Right ventricle myocardium inferior (tissue), 1 donor: ENCODE measurements around the gene CDH13. TPM values are rescaled to one million over a fixed set of nuclear protein-coding genes. Genes with fewer than 3 reads are reported as not detected.

Experiments
- ATAC-seq: fragments of 200-7000 bp; cut with Tn5 transposase; one replicate; pipeline ENCODE4 v1.9.1; 2020; ENCODE audit warnings: mild to moderate bottlenecking, moderate library complexity
- DNase-seq: peaks from one replicate; pipeline ENCODE4 v3.0.0; 2021; ENCODE audit errors: missing footprints
- intact Hi-C: fragments of 100-400 bp; cut with DNase I; formaldehyde crosslinking; loops from one replicate; pipeline ENCODE4 v1.11.0; 2022
- total RNA-seq: library from RNA; stranded (reverse); fragmentation: NEBNext Ultra II Directional; extraction: Animal tissue kit (Norgen Biotek cat#: 25700); gene quantifications from one replicate; pipeline ENCODE4 v1.2.1, GENCODE V29; 2021
- donor health status: DM: no; HTN: yes; CAD: no; lungs with severe emphysema.

Gene CDH13
- total RNA-seq, 1 donor from 2014 or later: 173 TPM

DNA sequence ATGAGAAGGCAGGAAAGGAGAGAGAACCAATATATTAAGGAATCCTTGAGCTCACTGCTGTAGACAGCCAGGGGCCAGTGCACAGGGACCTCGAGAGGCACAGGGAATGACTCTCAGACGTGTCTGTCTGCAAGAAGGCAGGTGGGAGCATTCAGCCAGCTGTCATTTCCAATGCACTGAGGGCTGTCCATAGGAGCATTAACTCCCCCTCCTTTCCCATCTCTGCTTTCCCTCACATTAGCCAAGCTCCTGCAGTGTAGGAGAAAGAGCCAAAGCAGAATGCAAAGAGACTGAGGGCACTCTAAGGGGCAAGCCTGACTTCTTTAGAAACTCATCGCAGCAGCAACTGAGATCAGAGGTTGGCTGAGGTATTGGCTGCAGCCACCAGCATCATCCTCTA, 218.3 kb downstream of the CDH13 start:
- DNase-seq (no peak), ATAC-seq (no peak)
- intact Hi-C loops: loop anchor here (5.0 kb wide), 1 partner anchor 218 kb away; the partner anchor contains the start of gene CDH13

- ATAC-seq (no peak), DNase-seq (no peak)
- intact Hi-C loops: loop anchor here (5.0 kb wide), 1 partner anchor 220 kb away; the partner anchor contains the start of gene CDH13
These were observed 220.0 kb downstream of the CDH13 start for GRCh38 chr16:82846806-82847205.

GRCh38 chr16:82848013-82848412, 221.2 kb downstream of the CDH13 start:
- ATAC-seq (peak; percentile 43), DNase-seq (no peak)
- intact Hi-C loops: loop anchor here (5.0 kb wide), 1 partner anchor 221 kb away; the partner anchor contains the start of gene CDH13

DNA sequence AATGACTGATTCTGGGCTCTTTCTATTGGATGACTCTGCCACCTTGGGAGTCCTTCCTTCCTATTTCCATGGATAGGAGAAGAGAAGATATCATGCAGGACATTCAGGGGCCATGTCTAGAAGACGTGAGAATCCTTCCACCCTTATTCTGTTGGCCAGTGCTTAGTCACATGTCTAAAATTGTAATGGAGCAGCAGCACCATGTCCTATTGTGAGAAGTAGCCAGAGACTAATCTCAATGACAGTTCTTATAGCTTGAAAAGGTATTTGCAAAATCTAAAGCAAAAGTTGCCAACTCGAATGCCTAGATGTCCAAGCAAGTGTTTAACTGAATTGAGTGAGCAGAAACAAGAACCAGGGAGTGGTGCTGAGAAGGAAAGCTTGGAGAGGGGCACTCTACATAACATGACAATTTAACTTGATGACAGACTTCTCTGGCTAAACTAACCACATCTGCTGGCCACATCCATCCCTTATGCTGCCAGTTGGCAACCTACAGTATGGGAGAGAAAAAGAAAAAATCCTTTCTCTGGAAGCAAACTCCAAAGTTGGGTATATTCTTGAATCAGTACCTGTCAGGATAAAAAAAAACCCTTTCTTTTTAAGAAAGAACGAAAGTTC, 225.7 kb downstream of the CDH13 start:
- ATAC-seq (peak; percentile 89), DNase-seq (no peak)
- intact Hi-C loops: loop anchor here (5.0 kb wide), 1 partner anchor 90 kb away; no protein-coding TSS in a partner anchor

DNA sequence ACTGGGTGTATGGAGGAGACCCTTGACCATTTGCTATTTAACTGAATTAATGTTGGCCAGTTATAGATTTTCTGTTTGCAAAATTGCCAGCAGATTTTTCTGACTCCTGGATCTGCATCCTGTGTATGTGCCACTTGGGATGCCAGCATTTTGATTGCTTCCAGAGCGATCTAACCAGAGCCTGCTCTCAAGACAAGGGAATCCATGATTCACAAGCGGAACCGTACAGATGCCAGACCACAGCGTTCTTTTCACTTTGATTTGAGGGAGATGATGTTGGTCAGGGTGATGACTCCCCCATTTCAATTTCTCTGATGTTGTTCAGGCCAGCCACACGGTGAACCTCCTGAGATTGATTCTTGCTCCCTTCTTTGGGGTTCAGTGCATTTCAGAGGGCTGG, 228.7 kb downstream of the CDH13 start:
- intact Hi-C loops: no loop called here
- no peak for DNase-seq
- ATAC-seq: no peak

DNA sequence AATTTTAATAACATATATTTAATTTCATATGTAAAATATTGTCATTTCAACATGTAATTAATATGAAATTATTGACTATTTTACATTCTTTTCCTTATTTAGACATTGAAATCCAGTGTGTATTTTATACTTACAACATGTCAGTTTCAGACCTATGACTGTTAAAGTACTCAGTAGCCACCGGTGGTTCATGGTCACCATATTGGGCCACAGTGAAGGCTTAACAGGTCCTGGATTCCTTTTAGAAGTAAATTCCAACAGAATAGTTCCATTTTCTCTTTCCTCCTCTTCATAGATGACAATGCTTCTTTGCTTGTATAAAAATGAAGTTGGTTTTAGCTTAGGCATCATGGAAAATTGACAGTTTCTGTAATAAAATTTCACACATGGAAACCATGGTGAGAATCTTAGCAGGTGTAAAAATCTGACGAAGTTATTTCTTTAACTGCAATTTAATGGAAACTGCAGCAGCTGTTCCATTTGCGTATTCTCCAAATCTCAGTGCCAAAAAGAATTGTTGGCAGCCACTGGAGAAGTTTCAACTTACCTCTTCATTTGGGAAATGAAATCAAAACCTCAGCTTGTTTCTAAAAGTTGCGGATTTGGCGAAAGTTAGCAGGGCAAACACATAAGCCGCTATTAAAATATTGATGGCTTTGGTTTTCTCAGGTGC, 231.1 kb downstream of the CDH13 start:
- DNase-seq (no peak), ATAC-seq (no peak)
- intact Hi-C loops: no loop called here

DNA sequence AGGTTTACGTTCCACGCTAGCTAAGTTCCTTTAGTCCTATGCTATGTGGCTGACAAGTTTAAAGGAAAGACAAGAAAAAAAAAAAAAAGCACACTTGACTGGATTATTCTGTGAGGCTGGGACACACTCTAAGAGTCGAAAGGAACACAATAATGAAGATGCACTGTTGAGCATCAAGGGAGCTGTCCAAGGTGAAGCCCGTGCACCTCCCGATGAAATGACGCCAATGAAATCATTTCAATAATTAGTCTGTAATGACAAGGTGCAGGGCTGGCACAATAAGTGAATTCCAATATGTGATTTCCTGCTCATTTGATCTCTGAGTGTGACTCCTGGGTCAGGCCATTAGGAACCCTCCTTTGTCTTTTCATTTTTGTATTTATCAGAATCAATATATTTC, 232.9 kb downstream of the CDH13 start:
- ATAC-seq (no peak), DNase-seq (no peak)
- intact Hi-C loops: no loop called here

GRCh38 chr16:82860071-82860470, 233.3 kb downstream of the CDH13 start:
- intact Hi-C loops: no loop called here
- ATAC-seq (no peak), DNase-seq (no peak)

- no peak for ATAC-seq
- intact Hi-C loops: no loop called here
- no peak for DNase-seq
These were observed 235.3 kb downstream of the CDH13 start for GRCh38 chr16:82862057-82862456.

DNA sequence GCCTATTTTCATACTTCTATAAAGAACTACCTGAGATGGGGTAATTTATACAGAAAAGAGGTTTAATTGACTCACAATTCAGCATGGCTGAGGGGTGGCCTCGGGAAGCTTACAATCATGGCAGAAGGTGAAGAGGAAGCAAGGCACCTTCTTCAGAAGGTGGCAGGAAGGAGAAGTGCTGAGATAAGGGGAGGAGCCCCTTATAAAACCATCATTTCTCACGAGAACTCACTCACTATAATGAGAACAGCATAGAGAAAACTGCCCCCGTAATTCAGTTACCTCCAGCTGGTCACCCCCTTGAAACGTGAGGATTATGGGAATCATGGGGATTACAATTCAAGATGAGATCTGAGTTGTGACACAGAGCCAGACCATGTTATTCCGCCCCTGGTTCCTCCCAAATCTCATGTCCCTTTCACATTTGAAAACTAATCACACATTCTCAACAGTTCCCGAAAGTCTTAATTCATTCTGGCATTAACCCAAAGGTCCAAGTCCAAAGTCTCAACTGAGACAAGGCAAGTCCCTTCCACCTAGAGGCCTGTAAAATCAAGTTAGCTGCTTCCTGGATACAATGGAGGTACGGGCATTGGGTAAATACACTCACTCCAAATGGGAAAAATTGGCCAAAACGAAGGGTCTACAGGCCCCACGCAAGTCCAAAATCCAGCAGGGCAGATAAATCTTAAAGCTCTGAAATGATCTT, 237.7 kb downstream of the CDH13 start:
- ATAC-seq (no peak), DNase-seq (no peak)
- intact Hi-C loops: no loop called here

DNA sequence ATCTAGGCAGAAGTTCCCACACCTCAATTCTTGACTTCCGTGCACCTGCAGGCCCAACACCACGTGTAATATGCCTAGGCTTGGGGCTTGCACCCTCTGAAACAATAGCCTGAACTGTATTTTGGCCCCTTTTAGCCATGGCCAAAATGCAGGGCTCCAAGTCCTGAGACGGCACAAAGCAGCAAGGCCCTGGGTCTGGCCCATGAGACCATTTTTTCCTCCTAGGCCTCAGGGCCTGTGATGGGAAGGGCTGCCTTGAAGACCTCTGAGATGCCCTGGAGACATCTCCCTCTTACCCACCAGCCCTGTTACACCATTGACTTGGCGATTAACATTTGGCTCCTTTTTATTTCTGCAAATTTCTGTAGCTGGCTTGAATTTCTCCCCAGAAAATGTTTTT, 238.6 kb downstream of the CDH13 start:
- DNase-seq (no peak), ATAC-seq (no peak)
- intact Hi-C loops: no loop called here

DNA sequence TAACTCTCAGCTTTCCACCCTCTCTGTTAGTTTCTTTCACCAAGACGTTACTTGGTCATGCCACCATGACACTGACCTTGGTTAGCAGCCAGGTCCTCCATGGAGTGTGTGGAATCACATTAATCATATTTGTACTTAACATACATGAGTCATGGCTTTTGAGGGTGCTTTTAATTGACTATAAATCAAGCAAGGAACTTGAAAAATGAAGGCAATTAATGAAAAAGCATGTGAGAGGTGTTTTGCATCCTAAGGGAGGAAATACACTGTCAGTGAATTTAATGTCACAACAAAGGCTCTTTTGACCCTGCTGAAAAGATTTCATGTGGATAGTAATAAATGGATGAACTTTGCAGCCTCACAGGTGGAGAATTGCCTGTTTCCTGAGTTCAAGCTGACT, 240.7 kb downstream of the CDH13 start:
- DNase-seq: no peak
- intact Hi-C loops: no loop called here
- no peak for ATAC-seq

GRCh38 chr16:82874271-82874670, 247.5 kb downstream of the CDH13 start:
- ATAC-seq (no peak), DNase-seq (no peak)
- intact Hi-C loops: no loop called here

DNA sequence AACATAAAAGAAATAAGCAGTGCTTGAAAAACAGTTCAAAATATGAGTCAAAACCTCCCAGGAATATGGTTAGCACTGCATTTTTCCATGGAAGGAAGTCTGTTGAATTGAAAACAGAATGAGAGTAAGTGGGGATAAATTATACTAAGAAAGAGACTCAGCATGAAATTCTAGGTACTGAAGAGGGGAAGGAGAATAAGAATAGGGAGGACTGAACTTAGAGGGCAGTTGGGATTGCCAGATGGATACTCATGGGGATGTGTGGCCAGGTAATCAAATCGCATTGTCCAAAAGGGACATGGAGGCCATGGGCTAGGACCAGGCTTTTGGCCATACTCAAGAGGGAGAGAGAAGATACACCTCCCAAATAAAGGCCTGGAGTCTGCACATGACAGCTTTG, 247.9 kb downstream of the CDH13 start:
- DNase-seq (no peak), ATAC-seq (no peak)
- intact Hi-C loops: no loop called here

GRCh38 chr16:82876951-82877350, 250.2 kb downstream of the CDH13 start:
- intact Hi-C loops: no loop called here
- DNase-seq: no peak
- ATAC-seq: no peak

DNA sequence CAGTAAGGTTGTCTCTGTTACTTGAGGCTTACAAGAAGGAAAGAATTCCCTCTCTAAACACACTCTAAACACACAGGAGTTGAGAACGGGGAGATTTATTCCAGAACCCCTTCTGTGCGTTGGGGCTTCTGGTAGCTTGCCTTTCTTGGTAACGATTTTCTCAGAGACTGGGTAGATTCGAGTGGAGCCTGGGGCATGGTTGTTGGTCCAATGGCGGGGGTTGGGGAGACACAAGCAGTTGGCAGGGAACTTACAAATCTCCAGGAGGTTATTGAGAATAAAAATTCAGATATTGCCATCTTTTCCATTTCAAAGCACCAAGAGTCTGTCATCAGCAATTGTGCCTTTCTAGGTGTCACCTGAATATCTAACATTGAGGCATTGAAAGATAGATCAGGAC, 251.7 kb downstream of the CDH13 start:
- intact Hi-C loops: no loop called here
- DNase-seq (no peak), ATAC-seq (no peak)

GRCh38 chr16:82880346-82880745, 253.6 kb downstream of the CDH13 start:
- DNase-seq: no peak
- ATAC-seq: no peak
- intact Hi-C loops: no loop called here

DNA sequence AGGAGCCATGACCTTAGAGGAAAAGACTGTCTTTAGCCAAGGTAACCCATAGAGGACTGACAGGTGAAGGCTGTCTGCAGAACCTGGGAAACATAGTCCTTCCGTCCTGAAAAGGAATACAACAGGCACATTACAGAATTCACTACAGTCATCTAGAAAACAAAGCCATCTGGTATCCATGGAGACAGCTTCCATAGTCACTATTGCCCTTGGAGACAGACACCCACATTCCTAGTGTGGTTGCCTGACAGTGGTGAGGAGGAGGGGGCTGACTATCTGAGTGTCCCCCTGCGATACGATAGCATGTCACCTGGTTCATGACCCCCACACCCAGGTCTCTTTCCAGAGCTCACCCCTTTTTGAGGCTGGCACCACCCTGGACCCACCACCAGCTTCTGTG, 254.7 kb downstream of the CDH13 start:
- no peak for DNase-seq
- intact Hi-C loops: no loop called here
- no peak for ATAC-seq

DNA sequence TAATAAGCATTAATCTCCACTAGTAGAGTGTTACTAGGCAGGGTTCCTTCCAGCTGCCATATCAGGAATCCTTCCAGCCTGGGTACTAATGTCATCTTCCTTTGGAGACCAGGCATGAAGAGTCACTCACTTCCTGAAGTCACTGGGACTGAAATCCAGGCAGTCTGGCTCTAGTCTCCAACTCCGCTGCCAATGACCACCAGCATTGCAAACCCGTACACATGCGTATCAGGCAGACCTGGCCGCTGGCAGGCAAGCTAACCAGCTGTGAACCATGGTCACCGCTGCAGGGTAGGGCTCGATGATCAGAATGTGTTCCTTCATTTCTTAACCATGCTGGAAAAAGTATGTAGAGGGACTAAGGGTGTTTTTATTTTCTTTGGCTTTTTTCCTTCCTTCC, 255.5 kb downstream of the CDH13 start:
- intact Hi-C loops: no loop called here
- DNase-seq (no peak), ATAC-seq (peak; percentile 60)
